HG03108 (cell line): Measurements from ENCODE around the gene CCDC61.

Experiments used
- ATAC-seq: cut with Tn5 transposase; IDR thresholded peaks from one replicate; pipeline ENCODE4 v1.9.1; 2021; ENCODE audit warnings: moderate library complexity; ENCODE audit not compliant: unreplicated experiment

Gene CCDC61

GRCh38 chr19:45994998-45995714 lies at the start of gene CCDC61:
TSS of gene CCDC61 (plus strand) at chr19:45995467. CDS start at chr19:46003019, 7,552 bp downstream.
- peak; percentile 94 for ATAC-seq

- no peak for ATAC-seq
Observed at GRCh38 chr19:45947926-45948325, 47.3 kb upstream of the CCDC61 start.

- no peak for ATAC-seq
Observed at GRCh38 chr19:45952341-45952685, 43.0 kb upstream of the CCDC61 start.

GRCh38 chr19:45952686-45953505 lies 42.4 kb upstream of the CCDC61 start:
- ATAC-seq = no peak

- no peak for ATAC-seq
Observed at GRCh38 chr19:45953676-45954075, 41.6 kb upstream of the CCDC61 start.

GRCh38 chr19:45954156-45954555 lies 41.1 kb upstream of the CCDC61 start:
- ATAC-seq = no peak

GRCh38 chr19:45955905-45956608 lies 39.2 kb upstream of the CCDC61 start:
- no peak for ATAC-seq

- no peak for ATAC-seq
Observed at GRCh38 chr19:45958320-45958719, 36.9 kb upstream of the CCDC61 start.

GRCh38 chr19:45958769-45959516 lies 36.3 kb upstream of the CCDC61 start:
- ATAC-seq = no peak

GRCh38 chr19:45959517-45960025 lies 35.7 kb upstream of the CCDC61 start:
- ATAC-seq = no peak

GRCh38 chr19:45960595-45961235 lies 34.6 kb upstream of the CCDC61 start:
- ATAC-seq = no peak

GRCh38 chr19:45962021-45962420 lies 33.2 kb upstream of the CCDC61 start:
- ATAC-seq = no peak

- no peak for ATAC-seq
Observed at GRCh38 chr19:45967246-45967645, 28.0 kb upstream of the CCDC61 start.

- no peak for ATAC-seq
Observed at GRCh38 chr19:45968626-45969025, 26.6 kb upstream of the CCDC61 start.

GRCh38 chr19:45969676-45970075 lies 25.6 kb upstream of the CCDC61 start:
- no peak for ATAC-seq

- ATAC-seq = no peak
Observed at GRCh38 chr19:45971260-45971902, 23.9 kb upstream of the CCDC61 start.

GRCh38 chr19:45972081-45972946 lies 23.0 kb upstream of the CCDC61 start:
- no peak for ATAC-seq

- ATAC-seq = no peak
Observed at GRCh38 chr19:45972947-45973540, 22.2 kb upstream of the CCDC61 start.
